Activated CD8-positive, alpha-beta memory T cell treated with anti-CD3 and anti-CD28 coated beads for 4 hours (primary cell): Measurements from ENCODE around the gene AKAP6.

Source experiments
- DNase-seq, 2 donors: peaks; one replicate each; pipeline ENCODE4 v3.0.0-alpha.2; 2020; ENCODE audit warnings: low read depth in 2 of 2

Gene AKAP6

DNA sequence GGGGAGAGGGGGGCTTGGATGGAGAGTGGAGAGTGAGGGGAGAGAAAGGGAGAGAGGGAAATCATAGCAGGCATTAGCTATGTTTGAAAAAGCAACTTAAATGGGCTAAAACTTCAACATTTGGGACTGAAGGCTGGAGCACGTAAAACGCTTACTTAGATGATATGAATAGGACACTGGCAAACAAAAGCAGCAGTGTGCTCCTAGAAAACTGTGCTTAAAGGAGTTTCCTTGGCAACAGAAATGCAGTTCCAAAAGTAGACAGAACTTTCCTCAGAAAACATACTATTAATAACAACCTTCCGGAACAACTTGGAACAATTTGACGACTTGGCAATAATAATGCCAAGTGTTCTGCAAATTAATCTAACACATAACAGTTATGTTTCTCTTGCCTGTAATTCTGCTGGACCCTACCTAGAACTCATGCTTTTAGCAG, 374.1 kb downstream of the AKAP6 start:
- no peak for DNase-seq

DNA sequence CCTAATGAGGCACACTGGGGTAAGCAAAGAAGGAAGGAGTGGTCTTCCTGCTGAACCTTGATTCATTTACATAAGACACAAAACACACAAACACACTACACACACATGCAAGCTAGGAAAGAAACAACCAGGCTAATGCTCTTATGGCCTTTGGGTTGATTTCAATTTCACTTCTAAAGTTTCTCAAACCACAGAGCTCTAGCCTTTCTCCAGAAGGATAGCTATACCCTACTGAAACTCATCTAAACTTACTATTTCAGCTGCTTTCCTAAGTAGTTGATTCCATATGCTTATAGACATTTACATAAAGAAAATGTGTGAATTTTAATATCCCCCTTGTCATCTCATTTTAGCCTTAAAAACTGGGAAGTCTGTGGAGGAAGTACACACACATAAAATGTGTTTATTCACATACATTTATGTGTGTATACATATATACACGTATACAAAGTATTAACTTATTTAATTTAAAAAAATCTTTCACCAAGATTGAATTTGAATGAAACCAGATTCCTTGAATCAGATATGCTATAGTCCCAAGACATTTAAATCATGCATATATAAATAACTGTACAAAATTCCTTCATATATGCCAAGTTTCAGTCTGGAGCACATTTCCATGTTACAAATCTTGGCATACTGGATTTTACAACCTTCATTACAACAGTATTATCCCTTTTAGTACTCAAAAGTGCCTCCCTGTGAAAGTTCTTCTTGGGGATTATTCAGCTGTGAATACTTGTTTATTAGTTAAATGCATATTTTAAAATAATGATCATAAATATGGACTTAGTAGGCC, 377.8 kb downstream of the AKAP6 start:
- DNase-seq = no peak

DNA sequence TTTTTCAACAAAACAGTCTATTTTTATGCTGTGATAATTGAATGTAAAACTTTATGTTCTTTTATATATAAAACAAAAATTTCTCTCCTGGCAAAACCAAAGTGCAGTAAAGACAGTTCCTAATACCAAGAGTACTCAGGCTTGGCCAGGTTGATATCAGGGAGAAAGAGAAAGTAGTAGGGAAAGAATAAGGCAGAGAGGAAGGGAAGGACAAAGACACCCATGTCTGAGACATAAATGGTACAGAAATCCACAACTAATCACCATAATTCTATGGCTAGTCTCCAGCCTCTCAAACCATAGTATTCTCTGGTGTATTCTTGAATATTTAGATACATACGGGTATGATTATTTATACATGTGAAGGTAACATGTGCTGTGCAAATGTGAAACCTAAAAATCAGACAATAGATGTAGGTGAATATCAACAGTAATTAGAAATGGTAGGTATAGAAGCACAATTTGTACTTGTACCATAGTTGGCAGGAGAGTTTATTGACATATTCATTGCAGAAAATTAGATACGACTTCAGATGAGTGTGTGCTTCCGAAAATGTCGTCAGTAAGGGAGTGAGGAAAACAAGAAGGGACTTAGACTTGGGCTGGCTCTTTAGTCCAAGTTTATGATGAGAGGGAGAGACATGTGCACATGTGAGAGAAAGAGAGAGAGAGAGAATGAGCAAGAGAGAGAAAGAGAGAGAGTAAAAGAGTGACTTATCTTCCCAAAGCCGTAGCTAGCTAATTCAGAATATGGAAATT, 378.8 kb downstream of the AKAP6 start:
- DNase-seq = no peak

DNA sequence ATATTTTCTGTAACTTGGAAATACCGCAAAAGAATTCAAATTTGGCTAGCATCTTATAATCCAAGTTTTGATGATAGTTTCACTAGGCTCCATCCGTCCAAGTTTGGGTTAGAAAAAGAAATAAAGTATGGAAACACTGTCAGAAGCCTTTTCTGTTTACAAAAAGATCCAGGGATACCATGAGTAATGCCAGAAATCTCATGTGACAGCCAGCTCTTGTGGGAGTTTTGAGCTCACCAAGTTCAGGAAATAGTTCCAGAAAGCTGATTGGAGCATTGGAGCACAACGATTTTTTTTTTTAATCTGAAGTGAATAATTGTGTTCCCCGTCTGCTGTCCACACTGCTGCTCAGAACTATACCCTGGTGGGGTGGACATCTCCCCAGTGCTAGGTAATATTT, 379.9 kb downstream of the AKAP6 start:
- no peak for DNase-seq

DNA sequence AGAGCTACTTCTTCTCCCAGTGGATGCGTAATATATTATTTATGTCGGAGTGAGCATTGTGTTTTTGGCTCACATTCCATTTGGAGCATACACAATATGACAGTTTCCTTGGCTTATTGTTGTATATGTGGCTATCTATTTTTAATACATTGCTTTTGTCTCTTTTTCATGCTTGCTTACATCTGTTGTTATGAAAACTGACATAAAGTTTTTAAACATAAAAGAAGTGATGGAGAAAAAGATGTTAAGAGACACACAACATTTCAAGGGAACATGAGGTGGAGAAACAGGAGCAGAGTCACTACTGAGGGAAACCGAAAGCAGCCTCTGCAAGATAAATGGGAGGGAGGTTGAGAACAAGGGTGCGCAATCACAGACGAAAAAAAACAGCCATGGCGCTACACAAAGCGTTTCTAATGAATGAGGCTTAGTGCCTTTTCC, 381.2 kb downstream of the AKAP6 start:
- no peak for DNase-seq

DNA sequence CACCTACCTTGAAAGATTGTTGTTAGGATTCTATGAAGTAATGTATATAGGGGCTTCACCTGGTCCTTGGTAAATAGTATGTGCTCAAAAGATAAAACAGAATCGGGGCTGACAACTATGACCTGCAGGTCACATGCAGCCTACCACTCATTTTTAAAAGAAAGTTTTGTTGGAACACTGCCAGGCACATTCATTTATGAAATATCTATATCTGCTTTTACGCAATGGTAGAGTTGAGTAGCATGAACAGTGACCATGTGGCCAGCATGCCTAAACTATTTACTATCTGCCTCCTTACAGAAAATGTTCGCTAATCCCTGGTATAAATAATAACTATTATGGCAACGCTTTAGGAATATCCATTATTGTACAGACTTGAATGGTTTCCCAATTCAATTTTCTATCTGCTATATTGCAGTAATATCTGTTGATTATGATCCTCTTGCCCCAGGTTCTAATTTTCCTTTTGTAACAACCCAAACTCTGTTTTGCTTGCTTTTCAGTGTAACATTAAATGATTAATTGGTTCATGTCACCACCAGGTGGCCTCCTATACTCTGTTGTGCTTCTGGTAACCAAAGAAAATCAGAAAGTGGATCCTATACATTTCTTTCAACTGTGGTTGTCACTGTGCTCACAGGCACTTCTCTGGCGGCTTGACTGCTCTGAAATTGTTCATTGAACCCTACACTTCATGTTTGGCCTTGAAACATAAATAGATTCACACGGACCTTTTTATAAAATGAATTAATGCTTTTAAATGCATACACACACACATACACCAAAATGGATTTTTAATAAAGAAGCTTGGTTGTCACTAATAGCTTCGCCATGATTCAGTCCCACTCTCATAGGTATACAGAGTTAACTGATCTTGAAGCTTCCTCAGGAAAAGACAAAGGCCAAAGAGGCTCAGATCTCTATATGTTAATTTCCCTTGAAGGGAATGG, 381.9 kb downstream of the AKAP6 start:
- no peak for DNase-seq

DNA sequence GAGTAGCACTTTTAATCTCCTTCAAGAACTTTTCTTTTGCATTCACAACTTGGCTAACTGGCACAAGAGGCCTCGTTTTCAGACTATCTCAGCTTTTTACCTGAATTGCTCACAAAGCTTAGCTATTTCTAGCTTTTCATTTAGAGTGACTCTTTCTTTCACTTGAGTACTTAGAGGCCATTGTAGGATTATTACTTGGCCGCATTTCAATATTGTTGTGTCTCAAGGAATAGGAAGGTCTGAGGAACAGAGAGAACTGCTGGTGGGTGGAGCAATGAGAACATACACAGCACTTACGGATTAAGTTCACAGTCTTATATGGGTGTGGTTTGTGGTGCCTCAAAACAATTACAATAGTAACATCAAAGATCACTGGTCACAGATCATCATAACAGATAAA, 384.8 kb downstream of the AKAP6 start:
- no peak for DNase-seq

DNA sequence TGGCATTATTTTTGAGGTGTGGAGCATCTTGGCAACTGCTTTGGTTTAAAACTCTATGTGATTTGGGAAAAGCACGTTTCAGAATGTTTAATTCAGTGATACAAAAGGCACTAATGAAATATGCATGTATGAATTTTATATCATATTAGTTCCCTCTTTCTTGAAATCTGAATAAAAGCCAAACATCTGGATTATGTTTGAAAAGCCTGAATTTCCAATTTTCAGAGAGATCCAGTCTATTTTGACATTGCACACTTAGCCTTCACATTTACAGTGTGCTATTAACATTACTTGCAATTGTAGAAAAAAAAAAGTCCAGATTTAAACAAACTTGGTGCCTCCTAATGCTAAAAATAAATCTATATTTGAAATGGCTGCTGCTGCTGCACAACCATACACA, 390.5 kb downstream of the AKAP6 start:
- no peak for DNase-seq

DNA sequence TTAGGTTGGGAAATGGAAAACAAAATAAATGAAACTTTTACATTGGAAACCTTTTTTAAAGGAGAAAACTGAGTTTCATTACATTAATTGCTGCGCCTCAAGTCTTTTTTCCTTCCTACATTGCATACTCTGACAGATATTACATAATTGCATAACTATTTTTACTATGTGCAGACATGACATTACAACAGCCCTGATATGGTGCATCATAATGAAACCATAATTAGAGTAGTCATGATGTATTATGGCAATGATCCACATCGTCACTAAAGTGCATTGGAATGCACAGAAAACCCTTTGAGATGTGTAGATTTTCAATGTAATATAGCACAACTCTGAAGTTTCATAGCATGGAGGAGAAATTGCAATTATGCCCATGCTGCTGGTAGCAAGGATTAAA, 391.8 kb downstream of the AKAP6 start:
- no peak for DNase-seq

DNA sequence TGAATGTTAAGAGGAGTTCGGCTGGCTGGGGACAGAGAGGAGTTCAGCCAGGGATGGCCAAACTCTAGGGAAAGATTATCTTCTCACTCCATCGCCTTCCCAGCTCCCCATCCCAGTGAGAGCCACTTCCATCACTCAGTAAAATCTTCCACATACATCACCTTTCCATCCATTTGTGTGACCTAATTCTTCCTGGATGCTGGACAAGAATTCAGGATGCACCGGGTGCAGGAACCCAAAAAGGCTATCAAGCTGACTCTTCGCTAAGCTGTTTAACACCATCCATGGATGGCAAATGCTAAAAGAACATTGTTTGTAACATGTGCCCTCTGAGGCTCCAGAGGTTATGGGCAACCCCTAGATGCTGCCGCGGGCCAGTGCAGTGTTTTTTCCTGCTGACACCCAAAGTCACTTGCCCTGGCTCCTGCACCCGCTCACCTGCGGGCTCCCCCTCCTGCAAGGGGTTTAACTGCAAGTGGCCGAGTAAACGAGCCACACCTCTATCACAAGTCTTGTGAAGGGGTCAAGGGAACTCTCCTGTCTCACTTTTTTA, 393.6 kb downstream of the AKAP6 start:
- DNase-seq = no peak

DNA sequence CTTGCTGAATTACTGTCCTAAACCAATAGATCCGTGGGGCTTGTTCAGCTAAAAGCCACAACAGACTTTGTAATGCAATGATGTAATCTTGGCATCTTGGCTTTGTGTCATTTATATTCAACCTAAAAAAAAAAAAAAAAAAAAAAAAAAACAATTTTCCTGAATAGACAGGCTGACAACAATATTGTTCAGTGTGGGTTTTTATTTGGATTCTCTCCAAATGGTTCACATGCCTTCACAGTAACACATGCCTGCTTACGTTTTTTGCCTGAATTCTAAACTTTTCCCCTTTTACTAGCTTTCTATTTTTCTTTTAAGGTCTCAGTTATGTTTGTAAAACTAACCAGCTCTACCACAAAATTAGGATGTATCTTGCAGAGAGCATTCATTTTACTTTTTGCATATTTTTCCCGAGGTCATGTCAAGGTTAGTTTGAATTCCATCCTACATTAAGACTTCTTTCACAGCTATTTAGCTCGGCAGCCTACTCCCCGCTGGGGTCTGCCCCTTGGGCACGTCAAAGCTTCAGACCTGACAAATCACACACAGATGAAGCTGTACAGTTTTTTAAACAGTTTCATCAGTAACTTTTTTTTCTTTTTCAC, 395.9 kb downstream of the AKAP6 start:
- DNase-seq = no peak

DNA sequence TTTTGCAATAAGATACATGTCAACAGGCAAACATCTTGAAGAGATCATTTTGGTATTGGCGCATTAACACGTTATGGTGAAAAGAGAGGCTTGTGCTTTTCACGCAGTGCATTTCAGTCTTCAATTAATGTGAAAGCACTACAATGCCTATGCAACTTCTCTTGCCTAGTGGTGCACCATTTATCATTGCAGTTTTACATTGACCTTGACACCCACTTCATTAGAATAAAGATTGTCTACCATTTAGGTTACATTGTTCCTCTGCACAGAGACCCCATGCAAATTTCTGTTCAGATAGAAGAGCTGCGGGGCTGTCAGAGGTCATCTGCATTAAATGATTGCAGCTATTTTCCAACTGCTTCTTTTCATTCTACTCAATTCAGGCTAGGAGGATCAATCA, 397.4 kb downstream of the AKAP6 start:
- no peak for DNase-seq

DNA sequence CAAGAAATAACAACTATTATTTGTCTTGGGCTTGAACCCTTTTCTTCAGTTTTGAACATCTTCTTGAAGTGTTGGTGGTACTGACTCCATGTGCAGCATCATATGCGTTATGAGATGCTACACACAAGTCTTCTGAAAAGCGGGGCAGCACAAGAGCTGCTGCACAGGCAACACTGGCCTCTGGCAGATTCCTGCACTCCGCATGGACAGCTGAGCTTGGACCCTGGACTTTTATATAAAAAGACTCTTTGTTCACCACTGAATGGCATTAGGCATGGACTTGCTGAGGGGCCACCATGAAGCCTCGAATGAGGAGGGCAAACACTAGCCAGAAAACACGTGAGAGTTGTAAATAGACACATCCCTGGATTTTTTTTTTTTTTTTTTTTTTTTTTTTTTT, 398.7 kb downstream of the AKAP6 start:
- no peak for DNase-seq

DNA sequence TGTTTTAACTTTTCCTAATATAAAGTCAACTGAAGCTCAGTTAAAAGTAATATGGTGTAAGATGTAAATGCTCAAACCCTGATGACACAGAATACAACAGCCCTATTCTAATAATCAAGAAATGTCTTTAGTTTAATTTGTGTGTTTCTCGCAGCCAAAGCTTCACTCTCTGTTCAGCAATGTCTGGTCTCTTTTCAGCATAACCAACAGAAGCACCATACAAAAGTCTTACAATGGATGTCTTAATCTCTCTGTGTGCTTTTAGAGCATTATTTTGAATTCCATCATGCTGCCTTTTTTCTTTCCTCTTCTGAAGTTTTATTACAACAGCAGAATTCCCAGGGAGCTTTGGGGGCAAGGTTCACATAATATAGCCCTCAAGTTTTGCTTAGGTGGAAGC, 399.4 kb downstream of the AKAP6 start:
- no peak for DNase-seq

DNA sequence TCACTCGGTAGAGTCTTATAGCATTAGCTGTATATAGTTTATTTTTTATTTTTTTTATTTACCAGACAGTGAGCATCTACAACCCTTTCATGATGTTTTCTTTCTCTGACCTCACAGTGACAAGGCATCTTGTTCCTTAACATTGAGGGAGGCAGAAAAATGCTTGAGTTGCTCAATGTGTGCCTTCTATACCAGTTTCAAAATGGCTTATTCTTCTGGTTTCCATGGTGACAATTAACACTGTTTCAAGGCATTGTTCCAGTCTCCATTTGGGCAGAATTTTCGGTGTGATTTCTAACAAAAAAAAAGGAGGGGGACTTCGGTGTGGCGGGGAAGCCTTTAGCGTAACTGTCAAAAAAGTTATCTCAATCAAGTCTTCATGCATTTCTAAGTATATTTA, 399.9 kb downstream of the AKAP6 start:
- DNase-seq = no peak

DNA sequence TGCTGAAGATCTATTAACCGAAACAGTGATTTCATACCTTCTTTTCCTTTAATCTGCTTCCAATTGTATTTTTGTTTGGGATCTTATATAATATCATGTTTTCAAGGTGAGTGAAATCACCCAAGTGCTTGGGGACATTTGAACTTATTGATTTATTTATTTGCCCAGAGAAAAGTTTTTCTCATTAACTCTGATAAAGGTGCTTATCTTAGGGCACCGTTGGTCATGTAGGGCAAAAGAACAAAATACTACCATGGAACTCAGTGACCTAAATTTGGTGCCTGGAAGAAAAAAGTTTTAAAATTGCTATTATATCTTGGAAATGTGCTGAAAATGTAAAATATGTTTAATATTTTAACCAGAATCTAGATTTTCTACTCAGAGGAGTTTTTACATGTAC, 402.2 kb downstream of the AKAP6 start:
- DNase-seq = no peak

DNA sequence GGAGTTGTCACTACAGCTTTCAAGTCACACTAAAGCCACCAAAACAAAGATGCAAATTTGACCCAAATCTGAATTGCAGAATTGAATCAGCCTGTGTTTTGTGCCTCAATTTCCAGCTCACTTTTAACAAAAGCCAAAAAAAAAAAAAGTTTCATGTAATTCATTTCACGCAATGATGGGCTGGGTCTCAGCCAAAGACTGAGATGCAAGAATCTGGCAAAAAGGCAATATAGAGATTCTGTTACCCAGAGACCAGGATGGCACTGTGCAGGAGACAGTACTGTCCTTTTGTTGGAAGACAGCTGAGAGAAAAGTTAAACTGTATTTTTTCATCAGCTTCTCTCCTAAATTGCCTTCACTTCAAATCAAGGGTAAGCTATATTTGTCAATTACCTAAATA, 403.9 kb downstream of the AKAP6 start:
- DNase-seq = no peak

DNA sequence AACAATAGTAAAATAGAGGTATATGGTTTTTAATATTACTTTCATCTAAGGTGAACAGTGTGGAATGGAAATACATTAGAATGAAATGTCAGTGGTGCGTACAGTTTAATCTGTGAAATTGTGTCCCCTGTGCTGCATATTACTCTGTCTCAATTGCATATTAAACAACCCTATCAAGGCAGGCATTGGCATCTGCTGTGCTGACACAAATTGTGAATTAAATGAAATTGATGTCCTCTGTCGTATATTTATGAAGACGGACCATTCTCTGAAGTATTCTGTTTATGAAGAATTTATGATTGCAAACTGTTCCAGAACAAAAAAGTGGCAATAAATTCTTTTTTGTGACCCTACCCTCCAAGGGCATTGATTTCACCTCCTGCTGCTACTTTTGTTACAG, 405.2 kb downstream of the AKAP6 start:
- no peak for DNase-seq

DNA sequence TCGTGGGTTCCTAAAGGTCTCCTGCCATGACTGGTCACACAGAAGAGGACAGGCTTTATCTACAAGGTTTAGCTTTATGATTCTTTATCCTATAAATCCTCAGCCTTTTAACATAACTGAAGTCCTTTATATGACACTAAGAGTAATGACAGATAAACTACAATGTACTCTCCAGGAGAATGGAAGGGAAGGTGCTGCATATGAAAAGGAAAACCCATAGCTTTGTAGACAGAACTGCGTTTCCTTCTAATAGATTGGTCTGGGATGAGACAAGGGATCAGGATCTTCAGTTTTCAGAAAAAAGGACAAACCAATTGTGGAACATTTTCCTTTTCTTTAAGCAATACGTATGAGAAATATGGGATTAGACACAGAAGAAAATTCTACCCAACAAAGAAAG, 408.5 kb downstream of the AKAP6 start:
- no peak for DNase-seq

DNA sequence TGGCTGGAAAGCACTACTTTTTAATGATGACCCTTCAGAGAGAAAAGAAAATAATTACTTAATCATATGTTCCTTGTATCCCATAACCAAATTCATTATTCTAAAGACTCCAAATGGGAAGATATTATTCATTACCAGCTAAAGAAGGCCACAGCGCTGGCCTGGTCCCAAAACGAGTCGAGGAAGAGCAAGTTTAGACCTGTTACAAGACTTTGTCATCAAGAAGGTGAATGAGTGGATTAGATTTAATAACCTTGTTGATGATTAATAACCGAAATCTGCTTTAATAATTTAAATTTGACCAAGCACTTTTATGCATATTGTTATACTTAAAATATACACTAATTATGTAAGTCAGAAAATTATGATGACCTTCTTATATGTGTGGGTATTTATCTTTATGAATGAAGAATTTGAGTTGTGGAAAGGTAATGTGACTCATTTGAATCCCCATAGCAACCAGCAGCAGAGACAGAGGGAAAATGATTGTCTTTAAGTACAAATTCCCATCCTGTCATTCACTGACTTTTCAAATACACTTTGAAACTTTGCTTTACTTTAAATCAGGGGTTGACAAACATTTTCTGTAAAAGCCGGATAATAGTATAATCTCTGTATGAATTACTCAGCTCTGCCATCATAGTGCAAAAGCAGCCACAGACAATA, 409.2 kb downstream of the AKAP6 start:
- no peak for DNase-seq
